ENCODE results near the gene KCNS3.
"Not testable (repeated sequence)": the region's sequence is repeated elsewhere in the genome, so short reads cannot be mapped to it uniquely, and the experiment has no call there.

Gene KCNS3

DNA sequence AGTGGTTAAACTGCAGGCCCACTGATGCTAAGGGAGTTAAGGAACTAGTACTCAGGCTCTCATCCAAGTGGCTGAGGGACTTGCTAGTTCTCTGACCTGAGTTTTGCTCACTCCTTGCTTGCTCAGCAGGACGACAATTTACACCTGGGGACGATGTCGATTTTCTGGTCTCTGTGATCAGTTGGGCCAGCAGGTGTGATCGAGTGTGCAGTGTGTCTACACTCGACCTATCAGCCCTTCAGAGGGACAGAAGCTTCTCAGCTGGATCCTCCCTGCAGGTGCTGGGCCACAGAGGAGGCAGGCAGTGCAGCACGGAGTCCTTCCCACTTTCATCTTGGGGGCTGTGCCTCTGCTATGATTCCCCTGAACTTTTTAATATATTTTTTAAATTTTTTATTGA is 71.5 kb downstream of the KCNS3 start:
- no peak for DNase-seq

DNA sequence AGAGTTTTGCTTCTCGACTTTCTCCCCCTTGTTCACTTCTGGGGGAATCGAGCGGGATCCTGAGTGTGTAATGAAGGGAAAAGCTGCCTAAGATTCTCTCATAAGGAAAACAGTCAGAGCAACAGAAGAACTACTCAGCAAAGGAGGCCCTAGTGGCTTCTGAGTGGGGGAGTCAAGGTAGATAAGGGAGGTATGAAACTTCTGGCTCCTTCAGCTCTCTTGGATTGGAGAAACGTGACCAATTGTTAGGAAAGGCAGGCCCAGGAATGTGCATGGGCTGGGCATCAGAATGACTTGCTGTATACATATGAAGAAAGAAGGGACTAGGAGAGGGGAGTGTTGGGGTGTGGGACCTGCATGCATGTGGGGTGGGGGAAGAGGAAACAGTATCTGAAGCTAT is 73.1 kb downstream of the KCNS3 start:
- no peak for DNase-seq

DNA sequence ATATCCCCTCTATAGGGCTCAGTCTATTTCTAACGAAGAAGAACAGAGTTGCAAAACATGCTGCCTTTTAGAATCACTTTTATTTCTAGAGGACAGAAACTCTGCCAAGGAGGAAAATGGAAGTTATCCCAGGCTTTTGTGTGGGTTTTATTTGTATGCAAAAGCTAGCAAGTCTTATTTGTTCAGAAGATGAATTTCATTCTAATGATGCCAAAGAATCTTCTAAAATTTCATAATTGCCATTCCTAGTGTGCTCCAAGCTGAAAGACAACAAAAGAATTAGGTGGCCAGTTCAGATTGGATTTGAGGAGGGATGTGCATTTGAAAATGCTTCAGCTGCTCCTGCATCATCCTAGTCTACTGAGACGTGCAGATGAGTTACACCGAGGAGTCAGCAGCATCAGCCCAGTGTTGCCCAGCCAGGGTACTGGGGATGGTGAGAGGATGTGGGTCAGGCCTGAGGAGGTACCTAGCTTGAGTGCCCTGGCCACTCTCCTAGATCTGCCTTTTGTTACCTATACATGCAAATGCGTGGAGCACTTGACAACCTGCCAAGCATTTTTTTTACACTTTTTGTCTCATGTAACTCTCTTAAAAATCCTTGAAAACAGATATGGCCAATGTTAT is 80.1 kb downstream of the KCNS3 start:
- DNase-seq: no peak

DNA sequence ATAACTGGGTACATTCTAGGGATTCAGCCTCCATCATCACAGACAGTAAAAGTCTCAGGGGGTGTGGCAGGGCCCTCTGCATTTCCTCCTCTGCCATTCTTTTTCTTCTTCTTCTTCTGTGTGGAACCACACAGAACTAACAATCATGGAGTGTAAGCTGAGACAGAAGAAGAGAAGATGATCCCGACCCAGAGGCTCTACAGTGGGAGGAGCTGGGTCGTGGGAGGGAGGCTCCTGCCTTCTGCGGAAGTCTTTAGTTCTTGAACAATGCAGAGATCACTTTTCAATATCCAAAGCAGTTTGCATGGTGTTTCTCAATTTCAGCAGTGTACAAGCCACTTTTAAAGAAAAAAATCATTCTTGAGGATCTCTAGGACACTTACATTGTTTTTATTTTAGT is 80.9 kb downstream of the KCNS3 start:
- no peak for DNase-seq

DNA sequence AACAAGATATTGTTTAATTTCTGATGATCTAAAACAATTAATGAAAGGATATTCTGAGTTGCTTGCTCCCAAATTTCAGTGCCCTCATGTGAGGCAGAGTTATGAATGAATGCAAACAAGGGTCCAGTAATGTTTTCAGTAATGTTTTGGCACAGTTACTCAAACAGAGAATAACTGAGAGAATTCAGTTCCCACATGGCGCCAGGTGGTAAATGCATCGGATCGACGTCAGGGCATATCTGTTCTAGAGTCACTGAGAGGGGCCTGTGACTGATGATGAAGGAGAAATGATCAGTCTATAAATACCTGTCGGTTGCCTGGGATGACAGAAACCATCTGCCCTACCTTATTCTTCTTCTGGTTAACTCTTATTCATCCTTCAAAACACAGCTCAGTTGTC is 81.4 kb downstream of the KCNS3 start:
- no peak for DNase-seq

DNA sequence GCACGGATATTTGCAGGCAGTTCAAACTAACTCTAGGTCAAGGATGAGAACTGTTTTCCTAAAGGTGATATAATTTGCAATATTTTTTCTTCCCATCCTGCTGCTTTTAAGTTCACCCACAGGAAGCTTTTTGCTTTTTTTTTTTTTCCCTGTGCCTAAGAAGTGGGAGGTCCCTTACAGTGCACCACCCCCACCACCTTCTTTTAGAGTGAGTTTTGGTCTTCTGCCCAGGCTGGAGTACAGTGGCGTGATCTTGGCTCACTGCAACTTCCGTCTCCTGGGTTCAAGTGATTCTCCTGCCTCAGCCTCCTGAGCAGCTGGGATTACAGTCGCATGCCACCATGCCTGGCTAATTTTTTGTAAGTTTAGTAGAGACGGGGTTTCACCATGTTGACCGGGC is 82.5 kb downstream of the KCNS3 start:
- DNase-seq: no peak

DNA sequence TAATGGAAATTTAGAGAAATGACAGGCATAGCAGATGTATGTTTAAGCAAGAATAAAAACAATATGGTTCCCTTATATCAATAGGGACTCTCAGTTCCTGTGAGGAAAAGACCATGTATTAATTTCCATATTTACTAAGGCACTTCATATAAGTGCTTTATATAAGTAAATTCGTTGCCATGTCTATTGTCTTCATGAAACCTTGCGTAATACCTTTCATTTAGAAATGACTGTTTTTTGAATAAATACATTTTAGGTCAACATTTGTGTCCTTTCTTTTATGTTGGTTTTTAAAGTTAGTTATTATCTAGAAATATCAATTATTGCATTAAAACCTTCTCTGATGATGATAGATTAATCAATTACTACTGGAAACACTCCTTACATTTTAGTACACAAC is 83.3 kb downstream of the KCNS3 start:
- no peak for DNase-seq

DNA sequence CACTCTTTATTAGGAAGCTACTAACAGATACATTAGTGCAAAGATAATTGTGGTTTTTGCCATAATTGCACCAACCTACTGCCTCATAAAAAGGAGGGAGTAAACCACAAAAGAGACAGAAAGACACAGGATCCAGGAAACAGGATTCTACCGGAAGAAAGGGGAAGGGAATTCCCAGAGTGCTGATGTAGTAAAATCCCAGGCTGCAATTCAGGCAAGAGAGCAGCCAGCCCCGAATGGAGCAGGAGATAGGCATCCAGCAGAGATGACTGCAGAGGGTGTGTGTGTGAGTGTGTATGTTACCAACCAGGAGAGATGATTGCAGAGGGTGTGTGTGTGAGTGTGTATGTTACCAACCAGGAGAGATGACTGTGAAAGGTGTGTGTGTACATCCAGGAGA is 84.4 kb downstream of the KCNS3 start:
- no peak for DNase-seq

DNA sequence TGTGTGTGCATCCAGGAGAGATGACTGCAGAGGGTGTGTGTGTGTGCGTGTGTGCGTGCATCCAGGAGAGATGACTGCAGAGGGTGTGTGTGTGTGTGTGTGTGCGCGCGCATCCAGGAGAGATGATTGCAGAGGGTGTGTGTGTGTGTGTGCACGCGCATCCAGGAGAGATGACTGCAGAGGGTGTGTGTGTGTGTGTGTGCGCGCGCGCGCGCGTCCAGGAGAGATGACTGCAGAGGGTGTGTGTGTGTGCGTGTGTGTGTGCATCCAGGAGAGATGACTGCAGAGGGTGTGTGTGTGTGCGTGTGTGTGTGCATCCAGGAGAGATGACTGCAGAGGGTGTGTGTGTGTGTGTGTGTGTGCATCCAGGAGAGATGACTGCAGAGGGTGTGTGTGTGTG is 85.1 kb downstream of the KCNS3 start:
- not testable (repeated sequence) for DNase-seq

DNA sequence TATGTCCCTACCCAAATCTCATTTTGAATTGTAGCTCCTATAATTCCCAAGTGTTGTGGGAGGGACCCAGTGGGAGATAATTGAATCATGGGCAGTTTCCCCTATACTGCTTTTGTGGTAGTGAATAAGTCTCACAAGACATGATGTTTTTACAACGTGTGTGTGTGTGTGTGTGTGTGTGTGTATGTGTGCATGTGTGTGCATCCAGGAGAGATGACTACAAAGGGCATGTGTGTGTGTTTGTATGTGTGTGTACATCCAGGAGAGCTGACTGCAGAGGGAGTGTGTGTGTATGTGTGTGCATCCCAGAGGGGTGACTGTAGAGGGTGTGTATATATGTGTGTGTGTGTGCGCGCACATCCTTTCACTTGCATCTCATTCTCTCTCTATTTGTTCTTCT is 86.7 kb downstream of the KCNS3 start:
- no peak for DNase-seq

DNA sequence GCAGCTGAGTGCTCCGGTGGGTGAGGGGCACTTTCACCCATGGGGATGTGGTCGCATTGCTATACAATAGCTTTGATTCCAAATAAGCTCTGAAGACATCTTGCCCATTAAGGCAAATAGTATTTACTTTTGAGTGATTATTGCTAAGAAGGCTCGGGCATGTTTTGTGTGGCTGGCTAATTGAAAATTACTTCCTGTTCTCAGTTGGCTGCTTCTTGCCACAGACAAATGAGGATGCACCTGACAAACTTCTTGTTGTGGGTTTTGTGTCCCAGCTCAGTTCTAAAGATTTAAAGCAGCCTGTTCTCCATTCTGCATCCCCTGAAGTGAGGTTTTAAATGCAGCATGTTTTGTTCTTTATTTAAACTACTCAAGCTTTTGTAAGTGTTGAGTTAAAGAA is 88.3 kb downstream of the KCNS3 start:
- DNase-seq: no peak

DNA sequence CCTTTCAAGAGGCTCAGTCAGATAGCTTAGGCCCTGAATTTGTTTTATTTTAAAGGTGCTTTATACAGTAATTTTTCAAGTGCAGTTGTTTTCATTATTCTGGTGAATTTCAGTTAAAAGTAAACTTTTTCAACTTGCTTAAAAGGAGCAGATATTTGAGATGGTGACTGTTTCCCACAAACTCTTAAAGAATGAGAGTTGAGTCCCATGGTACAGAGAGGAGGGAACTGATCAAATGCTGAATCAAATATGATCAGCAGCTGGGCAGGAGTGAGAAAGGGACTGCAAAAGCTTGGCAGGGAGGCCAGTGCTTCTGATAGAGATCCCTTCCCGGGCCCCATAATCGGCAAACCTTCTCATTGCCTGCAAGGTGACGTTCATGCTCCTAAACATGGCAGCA is 91.2 kb downstream of the KCNS3 start:
- DNase-seq: no peak

DNA sequence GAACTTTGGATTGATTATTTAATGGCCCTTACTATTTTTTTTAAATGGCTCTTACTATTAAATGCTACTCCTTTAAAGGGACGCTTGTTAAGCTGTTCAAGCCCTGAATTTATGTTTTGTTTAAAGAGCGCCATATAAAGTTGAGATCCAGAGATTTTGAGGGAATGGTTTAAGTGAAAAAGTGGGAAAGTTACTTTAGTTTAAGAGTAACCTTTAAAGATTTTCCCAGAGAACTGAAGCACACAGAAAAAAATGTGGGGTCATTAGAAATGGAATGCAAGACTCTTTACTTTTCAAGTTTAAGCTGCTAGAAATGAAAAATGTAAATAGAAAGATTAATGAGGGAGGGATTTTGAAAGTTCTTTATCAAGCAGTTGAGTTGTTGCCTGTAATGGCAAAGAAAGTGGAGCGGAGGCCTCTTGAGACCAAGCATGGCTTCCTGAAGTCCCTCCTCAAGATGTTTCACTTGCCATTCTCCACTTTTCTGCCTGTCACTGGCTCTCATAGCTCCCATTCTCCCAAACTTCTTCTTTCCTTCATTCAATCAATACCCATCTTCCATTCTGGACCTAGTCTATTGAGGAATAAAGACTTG is 93.2 kb downstream of the KCNS3 start:
- no peak for DNase-seq

DNA sequence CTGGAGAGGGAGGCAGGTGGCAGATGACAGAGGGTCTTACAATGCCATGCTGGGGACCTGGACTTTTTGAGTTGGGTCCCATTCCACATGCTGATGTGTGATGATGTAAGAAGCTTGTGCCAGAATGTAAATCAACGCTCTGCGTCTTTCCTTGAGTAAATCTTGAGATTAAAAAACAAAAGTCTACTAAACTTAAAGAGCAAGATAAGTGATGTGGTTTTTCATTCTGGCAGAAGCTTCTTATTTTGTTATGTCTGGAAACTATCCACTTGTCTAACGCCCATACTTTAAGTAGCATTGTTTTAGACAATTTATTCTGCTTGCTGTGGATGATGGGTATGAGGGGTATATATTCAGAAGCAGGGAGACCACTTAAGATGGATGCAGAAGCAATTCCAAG is 94.5 kb downstream of the KCNS3 start:
- DNase-seq: no peak

DNA sequence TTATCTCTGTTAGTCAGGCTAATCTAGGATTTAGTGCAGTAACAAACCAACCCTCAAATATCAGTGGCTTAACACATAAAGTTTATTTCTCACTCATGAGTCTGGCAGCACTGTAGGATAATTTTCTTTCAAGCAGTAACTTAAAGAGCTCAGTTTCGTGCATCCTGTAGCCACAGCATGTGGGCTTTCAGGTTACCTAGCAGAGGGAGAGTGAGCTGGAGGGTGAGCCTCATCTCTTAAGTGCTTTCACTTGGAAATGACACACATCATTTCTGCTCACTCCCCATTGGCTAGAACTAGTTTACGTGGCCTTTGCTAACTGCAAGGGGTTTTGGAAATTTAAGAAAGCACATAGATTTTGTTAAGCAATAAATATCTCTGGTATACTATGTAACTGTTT is 96.9 kb downstream of the KCNS3 start:
- DNase-seq: no peak

DNA sequence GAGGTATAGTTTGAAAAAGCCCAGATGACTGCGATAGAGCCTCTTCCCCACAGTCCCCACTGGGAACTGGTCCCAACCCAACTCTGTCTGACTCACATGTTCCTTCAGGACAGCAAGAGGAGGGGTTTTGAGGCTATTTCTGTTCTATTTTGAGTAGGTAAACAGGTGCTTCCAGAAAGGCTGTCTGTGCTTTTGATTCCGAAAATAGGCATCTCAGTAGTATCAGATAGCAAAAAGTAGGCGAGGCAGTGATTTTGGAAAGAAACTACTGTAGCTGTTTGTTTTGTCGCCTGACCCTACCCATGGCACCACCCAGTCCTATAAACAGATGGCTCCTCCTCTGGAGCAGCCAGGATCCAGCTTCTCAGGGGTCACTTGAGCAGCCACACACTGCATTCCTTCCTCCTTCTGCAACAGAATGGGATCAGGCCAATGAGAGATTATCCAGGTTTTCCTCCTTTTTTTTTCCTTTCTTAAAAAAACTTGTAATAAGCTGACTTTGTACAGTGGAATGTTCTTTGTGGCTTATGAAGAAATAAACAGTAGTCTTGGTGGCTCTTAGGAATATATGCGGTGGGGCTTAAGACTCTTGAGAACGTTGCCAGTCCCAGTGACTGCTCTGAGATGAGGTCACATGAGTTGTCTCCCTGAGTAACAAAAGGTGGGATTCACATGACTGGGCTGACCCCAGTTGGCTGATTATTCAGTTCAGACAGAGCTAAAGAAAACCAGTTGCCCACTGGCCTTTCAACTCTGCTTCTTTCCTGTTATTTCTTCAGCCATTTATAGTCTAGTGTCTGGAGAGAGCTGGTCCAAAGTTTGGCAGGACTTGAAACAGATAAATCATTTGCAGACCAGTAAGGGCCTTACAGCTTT is 98.6 kb downstream of the KCNS3 start:
- no peak for DNase-seq

DNA sequence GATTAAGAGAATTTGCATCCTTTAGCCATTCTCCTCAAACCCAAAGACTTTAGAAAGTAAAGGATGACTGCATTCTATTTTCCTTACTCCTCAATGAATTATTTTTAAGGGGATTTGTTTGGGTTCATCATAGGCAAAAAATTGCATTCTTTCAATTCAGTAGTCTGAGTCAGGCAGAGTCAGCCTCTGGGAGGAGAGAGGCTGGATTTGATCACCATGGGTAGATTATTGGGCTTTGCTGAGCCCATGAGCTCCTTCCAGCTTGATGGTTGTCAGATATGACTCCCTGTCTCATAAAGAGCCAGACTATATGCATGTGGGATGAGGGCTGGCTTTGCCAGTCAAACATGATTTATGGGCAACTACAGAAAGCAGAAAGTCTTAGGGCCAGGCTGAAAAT is 101.2 kb downstream of the KCNS3 start:
- DNase-seq: no peak

DNA sequence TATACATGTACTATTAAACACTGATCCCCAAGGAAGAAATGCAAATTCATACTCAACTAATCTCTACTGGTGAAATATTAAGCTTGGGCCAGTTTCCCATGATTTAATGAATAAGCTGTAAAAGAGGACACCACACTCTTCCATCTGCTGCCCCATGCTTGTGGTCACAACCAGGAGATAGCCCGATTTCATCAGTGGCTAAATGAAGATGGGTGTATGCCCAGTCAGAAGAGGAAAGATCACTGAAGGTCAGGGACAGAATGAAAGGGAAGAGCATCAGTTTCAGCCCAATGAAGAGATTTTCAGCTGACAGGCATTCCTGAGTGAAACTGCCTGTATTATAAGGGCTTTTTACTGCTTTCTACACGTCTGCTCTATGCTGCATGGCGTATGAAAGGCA is 103.5 kb downstream of the KCNS3 start:
- no peak for DNase-seq
